Choroid plexus epithelial cell (primary cell): ENCODE measurements around the gene TRIM59.

Source experiments
- DNase-seq: peaks from one replicate; pipeline ENCODE4 v3.0.0-alpha.2; 2010; ENCODE audit warnings: low read depth
- H3K4me3 ChIP-seq: 2 replicates; pipeline ENCODE4 v1.5.1; 2011; ENCODE audit warnings: low read depth, mild to moderate bottlenecking, control low read depth, low read length, moderate library complexity
- TF ChIP-seq, protein P1 (sequence below): conservative IDR thresholded peaks from 2 replicates; pipeline ENCODE4 v1.5.1; 2011; ENCODE audit warnings: low read depth, mild to moderate bottlenecking, control low read depth, inconsistent platforms, low read length, moderate library complexity

The TRIM59 gene

DNA sequence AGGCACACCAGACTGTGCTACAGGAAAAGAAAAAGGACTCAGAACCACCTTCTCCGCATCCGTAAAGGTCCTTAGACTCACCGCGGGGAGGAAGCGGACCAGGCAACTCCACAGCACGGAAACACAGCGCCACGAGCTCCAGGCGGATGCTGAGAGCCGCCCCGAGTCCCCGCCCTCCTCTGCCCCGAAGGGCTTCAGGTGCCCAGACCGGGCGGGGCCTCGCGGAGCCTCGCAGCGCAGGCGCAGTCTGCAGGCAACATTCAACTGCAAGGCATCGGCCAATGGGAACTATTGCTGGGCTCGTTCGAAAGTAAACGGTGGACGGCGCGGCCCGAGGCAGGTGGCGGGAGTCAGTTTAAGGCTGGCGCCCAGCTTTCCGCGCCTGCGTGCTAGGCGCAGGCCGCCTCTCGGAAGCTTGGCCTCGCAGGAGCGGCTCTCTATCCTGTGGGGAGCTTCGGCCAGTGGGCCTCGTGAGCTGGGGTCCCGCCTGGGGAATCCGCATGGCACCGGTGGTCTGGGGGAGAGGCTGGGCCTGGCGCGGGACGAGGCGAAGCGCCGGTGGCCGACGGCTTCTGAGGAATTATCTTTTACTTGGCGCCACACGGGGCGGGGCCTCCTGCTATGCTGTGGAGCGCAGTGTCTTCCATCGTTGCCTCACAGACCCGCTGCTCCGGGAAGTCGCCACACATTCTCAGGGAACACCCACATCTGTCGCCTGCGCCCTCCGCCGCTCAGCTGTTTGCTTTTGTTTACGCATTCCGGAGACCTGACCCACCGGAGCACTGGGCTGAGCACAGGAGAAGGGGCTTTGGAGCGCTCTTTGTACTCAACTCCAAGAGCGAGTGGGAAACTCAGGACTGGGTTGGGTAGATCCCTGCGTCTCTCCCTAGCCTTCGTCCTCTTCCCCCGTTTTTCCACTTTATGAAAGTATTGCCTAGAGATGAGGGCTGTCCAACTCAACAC lies at the start of gene TRIM59:
Gene TRIM59, minus strand, starts transcription at position 151 of the 963 bp plus-strand sequence. CDS start 10,603 bp downstream, outside the sequence.
- DNase-seq: peak; percentile 99
- H3K4me3 ChIP-seq: peak within 1 kb of the TSS; percentile 88
- TF ChIP-seq, protein P1, sequence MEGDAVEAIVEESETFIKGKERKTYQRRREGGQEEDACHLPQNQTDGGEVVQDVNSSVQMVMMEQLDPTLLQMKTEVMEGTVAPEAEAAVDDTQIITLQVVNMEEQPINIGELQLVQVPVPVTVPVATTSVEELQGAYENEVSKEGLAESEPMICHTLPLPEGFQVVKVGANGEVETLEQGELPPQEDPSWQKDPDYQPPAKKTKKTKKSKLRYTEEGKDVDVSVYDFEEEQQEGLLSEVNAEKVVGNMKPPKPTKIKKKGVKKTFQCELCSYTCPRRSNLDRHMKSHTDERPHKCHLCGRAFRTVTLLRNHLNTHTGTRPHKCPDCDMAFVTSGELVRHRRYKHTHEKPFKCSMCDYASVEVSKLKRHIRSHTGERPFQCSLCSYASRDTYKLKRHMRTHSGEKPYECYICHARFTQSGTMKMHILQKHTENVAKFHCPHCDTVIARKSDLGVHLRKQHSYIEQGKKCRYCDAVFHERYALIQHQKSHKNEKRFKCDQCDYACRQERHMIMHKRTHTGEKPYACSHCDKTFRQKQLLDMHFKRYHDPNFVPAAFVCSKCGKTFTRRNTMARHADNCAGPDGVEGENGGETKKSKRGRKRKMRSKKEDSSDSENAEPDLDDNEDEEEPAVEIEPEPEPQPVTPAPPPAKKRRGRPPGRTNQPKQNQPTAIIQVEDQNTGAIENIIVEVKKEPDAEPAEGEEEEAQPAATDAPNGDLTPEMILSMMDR: peak; percentile 29

DNA sequence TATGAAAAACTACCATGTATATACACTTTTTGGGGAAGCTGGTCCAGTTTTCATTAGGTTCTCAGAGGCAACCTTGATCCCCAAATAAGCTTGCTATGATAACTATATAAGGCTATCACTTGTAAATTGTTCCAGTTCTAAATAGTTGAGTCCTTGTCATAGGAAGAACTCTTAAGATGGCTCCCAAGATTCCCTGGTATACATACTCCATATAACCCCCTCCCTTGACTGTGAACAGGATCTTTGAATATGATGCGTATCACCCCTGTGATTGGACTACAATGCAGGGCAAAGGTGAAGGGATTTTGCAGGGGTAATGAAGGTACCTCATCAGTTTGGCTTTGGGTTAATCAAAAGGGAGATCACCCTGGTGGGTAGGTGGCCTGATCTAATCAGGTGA lies 48.6 kb upstream of the TRIM59 start:
- no peak overlapping the region for H3K4me3 ChIP-seq
- TF ChIP-seq, protein P1: no peak
- no peak for DNase-seq

DNA sequence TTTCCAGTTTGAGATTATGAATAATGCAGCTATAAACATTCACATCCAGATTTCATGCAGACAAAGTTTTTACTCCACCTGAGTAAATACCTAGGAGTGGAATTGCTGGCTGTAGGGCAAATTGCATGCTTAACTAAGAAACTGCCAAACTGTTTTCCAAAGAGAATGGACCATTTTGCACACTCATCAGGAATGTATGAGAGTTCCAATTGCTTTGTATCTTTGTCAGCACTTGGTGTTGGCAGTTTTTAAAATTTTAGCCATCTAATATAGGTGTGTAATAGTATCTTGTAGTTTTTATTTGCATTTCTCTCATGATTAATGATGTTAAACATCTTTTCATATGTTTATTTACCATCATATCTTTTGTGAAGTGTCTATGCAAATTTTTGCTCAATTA lies 40.6 kb upstream of the TRIM59 start:
- no peak overlapping the region for H3K4me3 ChIP-seq
- DNase-seq: no peak
- TF ChIP-seq, protein P1: no peak

GRCh38 chr3:160486459-160486869 lies 36.9 kb upstream of the TRIM59 start:
- H3K4me3 ChIP-seq: no peak overlapping the region
- TF ChIP-seq, protein P1: peak; percentile 49

GRCh38 chr3:160482796-160483195 lies 33.2 kb upstream of the TRIM59 start:
- no peak overlapping the region for H3K4me3 ChIP-seq
- no peak for DNase-seq
- TF ChIP-seq, protein P1: no peak

More at GRCh38 chr3:160486459-160486869, 36.9 kb upstream of the TRIM59 start:
- DNase-seq: peak; percentile 79

DNA sequence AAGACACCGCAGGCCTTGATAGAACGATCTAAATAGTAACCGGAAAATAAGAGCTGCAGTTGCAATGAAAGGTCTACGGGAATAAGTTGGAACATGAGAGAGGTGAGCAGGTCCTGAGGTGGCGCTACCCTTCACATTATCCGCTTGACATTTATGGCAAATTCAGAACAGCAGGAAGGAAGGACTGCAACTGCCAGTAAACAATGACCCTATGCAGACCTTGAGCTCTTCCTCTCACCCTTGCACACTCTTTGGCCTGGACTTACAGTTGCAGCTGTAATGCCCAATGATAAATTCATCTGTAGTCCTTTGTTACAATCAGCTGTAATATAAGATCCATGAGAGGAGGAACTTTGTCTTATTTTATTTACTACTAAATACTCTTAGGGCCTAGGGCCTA lies 32.3 kb upstream of the TRIM59 start:
- no peak overlapping the region for H3K4me3 ChIP-seq
- TF ChIP-seq, protein P1: no peak
- no peak for DNase-seq
